Cardiac septum (tissue), 1 donor: ENCODE measurements around the gene APIP. TPM values are rescaled to one million over a fixed set of nuclear protein-coding genes. Genes with fewer than 3 reads are reported as not detected.
"Not testable (repeated sequence)": the region's sequence is repeated elsewhere in the genome, so short reads cannot be mapped to it uniquely, and the experiment has no call there.

ENCODE experiments used
- DNase-seq: peaks from one replicate; pipeline ENCODE4 v3.0.0-alpha.2; 2020; ENCODE audit warnings: low spot score
- intact Hi-C: fragments of 100-400 bp; cut with DNase I; formaldehyde crosslinking; loops from one replicate; pipeline ENCODE4 v1.14.0; 2022
- total RNA-seq: library from RNA; stranded (reverse); fragmentation: NEBNext Ultra II Directional; extraction: Animal tissue kit (Norgen Biotek cat#: 25700); gene quantifications from one replicate; pipeline ENCODE4 v1.2.1, GENCODE V29; 2021
- donor health status: DM: no; HTN: no; CAD: no.

Gene APIP
- total RNA-seq, 1 donor from 2014 or later = 36.5 TPM

GRCh38 chr11:34897171-34897870, 18.9 kb downstream of the APIP start:
- intact Hi-C loops = no loop called here
- DNase-seq = no peak

- intact Hi-C loops, DNase-seq: not testable (repeated sequence)
Observed at GRCh38 chr11:34896191-34896590, 20.0 kb downstream of the APIP start.

GRCh38 chr11:34893416-34893815, 22.8 kb downstream of the APIP start:
- DNase-seq = no peak
- intact Hi-C loops = no loop called here

- intact Hi-C loops = no loop called here
- no peak for DNase-seq
Observed at GRCh38 chr11:34891611-34892010, 24.6 kb downstream of the APIP start.

- intact Hi-C loops = loop anchor here (1.0 kb wide), 1 partner anchor 305 kb away; no protein-coding TSS in a partner anchor
- DNase-seq = no peak
Observed at GRCh38 chr11:34890812-34891211, 25.4 kb downstream of the APIP start.

- intact Hi-C loops = loop anchor here (1.0 kb wide), 1 partner anchor 304 kb away; no protein-coding TSS in a partner anchor
- no peak for DNase-seq
Observed at GRCh38 chr11:34890089-34890488, 26.1 kb downstream of the APIP start.

GRCh38 chr11:34887260-34887659, 28.9 kb downstream of the APIP start:
- DNase-seq = no peak
- intact Hi-C loops = no loop called here

GRCh38 chr11:34886609-34887008, 29.6 kb downstream of the APIP start:
- intact Hi-C loops = no loop called here
- DNase-seq = no peak

GRCh38 chr11:34881900-34882299, 34.3 kb downstream of the APIP start:
- intact Hi-C loops = no loop called here
- DNase-seq = no peak

- intact Hi-C loops = no loop called here
- DNase-seq = no peak
Observed at GRCh38 chr11:34877375-34877975, 38.7 kb downstream of the APIP start.

GRCh38 chr11:34874202-34874601, 42.0 kb downstream of the APIP start:
- intact Hi-C loops = no loop called here
- no peak for DNase-seq

- no peak for DNase-seq
- intact Hi-C loops = no loop called here
Observed at GRCh38 chr11:34870548-34871196, 45.5 kb downstream of the APIP start.

GRCh38 chr11:34869425-34869824, 46.8 kb downstream of the APIP start:
- intact Hi-C loops = no loop called here
- no peak for DNase-seq

- intact Hi-C loops = no loop called here
- DNase-seq = no peak
Observed at GRCh38 chr11:34866375-34866774, 49.8 kb downstream of the APIP start.

GRCh38 chr11:34865261-34865660, 50.9 kb downstream of the APIP start:
- DNase-seq = no peak
- intact Hi-C loops = no loop called here

- intact Hi-C loops = no loop called here
- no peak for DNase-seq
Observed at GRCh38 chr11:34864424-34864823, 51.8 kb downstream of the APIP start.

- no peak for DNase-seq
- intact Hi-C loops = no loop called here
Observed at GRCh38 chr11:34863048-34863447, 53.1 kb downstream of the APIP start.

GRCh38 chr11:34860518-34860917, 55.7 kb downstream of the APIP start:
- intact Hi-C loops = no loop called here
- no peak for DNase-seq

- DNase-seq = no peak
- intact Hi-C loops = no loop called here
Observed at GRCh38 chr11:34860034-34860433, 56.1 kb downstream of the APIP start.

- no peak for DNase-seq
- intact Hi-C loops = no loop called here
Observed at GRCh38 chr11:34859496-34859895, 56.7 kb downstream of the APIP start.

GRCh38 chr11:34857463-34857862, 58.7 kb downstream of the APIP start:
- DNase-seq = no peak
- intact Hi-C loops = no loop called here
